GM18858 (cell line): ENCODE data around the gene SERPINE1.
"Not testable (repeated sequence)": the region's sequence is repeated elsewhere in the genome, so short reads cannot be mapped to it uniquely, and the experiment has no call there.

Experiments
- ATAC-seq: cut with Tn5 transposase; IDR thresholded peaks from one replicate; pipeline ENCODE4 v1.9.1; 2021; ENCODE audit not compliant: unreplicated experiment

The SERPINE1 gene

DNA sequence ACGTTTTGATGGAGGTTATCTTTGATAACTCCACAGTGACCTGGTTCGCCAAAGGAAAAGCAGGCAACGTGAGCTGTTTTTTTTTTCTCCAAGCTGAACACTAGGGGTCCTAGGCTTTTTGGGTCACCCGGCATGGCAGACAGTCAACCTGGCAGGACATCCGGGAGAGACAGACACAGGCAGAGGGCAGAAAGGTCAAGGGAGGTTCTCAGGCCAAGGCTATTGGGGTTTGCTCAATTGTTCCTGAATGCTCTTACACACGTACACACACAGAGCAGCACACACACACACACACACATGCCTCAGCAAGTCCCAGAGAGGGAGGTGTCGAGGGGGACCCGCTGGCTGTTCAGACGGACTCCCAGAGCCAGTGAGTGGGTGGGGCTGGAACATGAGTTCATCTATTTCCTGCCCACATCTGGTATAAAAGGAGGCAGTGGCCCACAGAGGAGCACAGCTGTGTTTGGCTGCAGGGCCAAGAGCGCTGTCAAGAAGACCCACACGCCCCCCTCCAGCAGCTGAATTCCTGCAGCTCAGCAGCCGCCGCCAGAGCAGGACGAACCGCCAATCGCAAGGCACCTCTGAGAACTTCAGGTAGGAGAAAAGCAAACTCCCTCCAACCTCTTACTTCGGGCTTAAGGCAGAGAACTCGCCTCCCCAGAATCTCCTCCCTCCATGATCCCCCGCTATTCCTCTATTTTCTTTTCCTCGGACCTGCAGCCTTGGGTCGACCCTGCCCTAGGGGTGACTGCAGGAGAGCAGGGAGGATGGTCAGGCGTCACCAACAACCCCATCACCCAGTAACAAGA, at the start of gene SERPINE1:
Gene SERPINE1 (plus strand): TSS at position 454 of the 809 bp plus-strand sequence. CDS start 1,290 bp downstream, outside the sequence.
- ATAC-seq, result no peak

DNA sequence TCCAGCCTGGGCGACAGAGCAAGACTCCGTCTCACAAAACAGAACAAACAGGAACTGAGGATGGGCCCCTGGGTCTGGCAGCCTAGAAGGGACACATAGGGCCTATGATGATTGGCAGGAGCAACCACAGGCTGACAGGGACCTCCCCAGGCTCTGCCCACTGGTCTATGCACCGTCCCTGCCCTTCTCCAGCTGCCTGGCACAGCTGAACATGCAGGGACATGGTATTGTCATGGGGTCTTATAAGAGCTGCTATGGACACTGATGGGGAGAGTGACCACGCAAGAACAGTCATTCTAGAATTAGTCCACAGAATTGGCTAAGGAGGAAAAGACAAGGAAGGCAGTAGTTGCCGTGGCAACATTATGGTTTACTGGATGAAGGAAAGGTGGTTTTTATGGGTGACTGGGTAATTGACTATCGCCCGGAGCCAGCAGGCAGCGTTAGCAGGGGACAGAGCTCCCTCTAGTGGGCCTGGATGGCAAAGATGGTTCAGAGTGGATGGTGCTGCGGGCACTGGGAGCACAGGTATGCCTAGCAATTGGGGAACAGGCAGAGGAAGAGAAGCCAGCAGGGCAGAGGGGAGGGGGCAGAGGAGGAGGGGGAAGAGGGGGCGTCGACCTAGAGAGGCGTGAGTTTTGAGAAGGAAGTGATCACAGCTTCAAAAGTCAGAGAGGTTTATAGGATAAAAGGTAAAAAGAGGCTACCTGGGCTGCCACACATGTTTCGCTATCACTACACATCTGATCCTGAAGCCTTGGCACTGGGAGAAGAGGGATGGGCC, 49.4 kb upstream of the SERPINE1 start:
- peak; percentile 82 for ATAC-seq

DNA sequence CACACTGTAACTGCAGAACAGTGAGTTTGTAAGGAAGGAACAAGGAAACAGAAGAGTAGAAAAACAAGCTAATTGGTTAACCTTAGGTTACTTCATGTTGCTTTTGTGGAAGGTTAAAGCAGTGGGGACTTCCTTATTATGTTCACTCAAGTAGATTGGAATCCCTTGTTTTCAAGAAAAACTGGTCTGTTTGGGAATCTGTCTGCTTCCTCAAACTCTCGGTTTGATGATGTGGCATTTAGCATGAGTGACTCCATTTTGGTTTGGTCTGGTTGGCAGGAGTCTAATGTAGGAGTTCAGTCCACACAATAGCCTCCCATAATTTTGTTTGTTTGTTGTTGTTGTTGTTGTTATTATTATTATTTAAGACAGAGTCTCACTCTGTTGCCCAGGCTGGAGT, 45.5 kb upstream of the SERPINE1 start:
- ATAC-seq, result no peak

DNA sequence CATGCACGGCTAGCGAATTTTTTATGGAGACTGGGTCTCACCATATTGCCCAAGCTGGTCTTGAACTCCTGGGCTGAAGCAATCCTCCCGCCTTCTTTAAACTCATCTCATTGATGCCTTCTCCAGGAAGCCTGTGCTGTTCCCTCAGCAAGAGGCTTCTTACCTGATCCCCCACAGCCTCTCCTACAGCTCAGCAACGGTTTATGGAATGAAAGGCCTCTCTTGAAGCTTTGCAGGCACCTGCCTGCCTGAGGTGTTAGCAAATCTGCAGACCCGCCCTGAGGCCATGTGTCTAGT, 42.1 kb upstream of the SERPINE1 start:
- no peak for ATAC-seq

DNA sequence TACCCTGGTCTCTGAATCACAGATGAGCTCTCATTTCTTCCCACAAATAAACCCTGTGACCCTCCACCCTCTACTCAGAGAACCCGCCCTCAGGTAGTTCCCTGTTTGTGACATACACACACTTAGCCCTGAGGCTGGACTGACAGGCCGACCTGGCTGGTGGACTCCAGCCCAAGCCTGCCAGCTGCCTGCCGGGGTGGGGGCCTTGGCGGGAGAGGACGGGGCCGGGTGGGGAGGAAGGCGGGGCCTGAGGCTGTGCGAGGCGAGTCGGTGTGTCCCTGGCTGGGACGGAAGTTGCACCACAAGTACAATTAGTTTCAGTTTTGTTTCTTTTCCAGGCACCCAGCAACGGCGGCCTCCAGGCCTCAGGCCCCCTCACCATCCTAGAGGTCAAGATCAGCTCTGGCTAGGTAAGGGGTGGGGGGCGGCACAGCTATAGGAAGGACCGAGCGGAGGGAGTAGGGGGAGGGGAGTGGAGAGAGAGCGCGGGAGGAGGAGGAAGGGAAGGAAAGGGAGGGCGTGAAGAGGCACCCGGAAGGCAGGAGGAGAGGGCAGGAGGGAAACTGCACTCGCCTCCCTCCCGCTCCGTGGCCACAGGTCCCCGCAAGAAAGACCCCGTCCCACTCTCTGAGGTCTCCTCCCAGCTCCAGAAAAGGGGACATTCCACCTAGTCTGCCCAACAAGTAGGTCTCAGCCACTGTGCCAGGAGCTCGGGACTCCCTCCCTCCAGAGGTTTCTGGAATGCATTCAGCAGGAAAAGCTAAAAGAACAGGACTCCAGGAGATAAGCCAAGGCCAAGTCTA, 41.5 kb upstream of the SERPINE1 start, which contains the start of gene TRIM56:
Gene TRIM56 (plus strand): TSS at position 320 of the 803 bp plus-strand sequence. CDS start 1,832 bp downstream, outside the sequence.
- peak; percentile 78 for ATAC-seq

DNA sequence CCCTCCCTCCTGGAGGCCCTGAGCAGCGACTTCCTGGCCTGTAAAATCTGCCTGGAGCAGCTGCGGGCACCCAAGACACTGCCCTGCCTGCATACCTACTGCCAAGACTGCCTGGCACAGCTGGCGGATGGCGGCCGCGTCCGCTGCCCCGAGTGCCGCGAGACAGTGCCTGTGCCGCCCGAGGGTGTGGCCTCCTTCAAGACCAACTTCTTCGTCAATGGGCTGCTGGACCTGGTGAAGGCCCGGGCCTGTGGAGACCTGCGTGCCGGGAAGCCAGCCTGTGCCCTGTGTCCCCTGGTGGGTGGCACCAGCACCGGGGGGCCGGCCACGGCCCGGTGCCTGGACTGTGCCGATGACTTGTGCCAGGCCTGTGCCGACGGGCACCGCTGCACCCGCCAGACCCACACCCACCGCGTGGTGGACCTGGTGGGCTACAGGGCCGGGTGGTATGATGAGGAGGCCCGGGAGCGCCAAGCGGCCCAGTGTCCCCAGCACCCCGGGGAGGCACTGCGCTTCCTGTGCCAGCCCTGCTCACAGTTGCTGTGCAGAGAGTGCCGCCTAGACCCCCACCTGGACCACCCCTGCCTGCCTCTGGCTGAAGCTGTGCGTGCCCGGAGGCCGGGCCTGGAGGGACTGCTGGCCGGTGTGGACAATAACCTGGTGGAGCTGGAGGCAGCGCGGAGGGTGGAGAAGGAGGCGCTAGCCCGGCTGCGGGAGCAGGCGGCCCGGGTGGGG, 39.4 kb upstream of the SERPINE1 start:
- no peak for ATAC-seq

DNA sequence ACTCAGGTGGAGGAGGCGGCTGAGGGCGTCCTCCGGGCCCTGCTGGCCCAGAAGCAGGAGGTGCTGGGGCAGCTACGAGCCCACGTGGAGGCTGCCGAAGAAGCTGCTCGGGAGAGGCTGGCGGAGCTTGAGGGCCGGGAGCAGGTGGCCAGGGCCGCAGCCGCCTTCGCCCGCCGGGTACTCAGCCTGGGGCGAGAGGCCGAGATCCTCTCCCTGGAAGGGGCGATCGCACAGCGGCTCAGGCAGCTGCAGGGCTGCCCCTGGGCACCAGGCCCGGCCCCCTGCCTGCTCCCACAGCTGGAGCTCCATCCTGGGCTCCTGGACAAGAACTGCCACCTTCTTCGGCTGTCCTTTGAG, 38.9 kb upstream of the SERPINE1 start:
- no peak for ATAC-seq

DNA sequence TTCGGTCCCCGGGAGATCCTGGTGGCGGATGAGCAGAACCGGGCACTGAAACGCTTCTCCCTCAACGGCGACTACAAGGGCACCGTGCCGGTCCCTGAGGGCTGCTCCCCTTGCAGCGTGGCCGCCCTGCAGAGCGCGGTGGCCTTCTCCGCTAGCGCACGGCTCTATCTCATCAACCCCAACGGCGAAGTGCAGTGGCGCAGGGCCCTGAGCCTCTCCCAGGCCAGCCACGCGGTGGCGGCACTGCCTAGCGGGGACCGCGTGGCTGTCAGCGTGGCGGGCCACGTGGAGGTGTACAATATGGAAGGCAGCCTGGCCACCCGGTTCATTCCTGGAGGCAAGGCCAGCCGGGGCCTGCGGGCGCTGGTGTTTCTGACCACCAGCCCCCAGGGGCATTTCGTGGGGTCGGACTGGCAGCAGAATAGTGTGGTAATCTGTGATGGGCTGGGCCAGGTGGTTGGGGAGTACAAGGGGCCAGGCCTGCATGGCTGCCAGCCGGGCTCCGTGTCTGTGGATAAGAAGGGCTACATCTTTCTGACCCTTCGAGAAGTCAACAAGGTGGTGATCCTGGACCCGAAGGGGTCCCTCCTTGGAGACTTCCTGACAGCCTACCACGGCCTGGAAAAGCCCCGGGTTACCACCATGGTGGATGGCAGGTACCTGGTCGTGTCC, 37.9 kb upstream of the SERPINE1 start:
- no peak for ATAC-seq

DNA sequence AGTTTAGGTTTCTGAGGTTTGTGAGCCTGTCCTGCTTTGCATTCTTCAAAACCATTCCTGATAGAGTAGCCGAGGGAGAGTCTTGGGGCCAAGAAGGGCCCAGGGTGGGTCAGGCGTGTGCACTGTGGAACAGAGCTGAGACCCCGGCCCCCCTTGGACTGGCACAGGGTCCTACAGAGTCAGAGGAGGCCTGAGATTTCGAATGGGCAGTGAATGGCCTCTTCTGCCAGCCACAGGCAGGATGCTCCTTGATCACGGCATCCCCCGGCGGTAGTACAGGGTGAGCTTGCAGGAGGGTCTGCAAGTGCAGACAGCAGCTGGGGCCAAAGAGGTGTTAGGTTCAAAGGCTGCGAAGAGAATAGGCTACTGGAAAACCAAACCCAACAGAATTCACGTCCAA, 37.0 kb upstream of the SERPINE1 start:
- ATAC-seq, result no peak

DNA sequence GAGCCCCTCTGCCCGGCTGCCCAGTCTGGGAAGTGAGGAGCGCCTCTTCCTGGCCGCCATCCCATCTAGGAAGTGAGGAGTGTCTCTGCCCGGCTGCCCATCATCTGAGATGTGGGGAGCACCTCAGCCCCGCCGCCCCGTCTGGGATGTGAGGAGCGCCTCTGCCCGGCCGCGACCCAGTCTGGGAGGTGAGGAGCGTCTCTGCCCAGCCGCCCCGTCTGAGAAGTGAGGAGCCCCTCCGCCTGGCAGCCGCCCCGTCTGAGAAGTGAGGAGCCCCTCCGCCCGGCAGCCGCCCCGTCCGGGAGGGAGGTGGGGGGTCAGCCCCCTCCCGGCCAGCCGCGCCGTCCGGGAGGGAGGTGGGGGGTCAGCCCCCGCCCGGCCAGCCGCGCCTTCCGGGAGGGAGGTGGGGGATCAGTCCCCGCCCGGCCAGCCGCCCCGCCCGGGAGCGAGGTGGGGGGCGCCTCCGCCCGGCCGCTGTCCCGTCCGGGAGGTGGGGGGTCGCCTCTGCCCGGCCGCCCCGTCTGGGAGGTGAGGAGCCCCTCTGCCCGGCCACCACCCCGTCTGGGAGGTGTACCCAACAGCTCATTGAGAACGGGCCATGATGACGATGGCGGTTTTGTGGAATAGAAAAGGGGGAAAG, 34.5 kb upstream of the SERPINE1 start:
- ATAC-seq, result not testable (repeated sequence)

DNA sequence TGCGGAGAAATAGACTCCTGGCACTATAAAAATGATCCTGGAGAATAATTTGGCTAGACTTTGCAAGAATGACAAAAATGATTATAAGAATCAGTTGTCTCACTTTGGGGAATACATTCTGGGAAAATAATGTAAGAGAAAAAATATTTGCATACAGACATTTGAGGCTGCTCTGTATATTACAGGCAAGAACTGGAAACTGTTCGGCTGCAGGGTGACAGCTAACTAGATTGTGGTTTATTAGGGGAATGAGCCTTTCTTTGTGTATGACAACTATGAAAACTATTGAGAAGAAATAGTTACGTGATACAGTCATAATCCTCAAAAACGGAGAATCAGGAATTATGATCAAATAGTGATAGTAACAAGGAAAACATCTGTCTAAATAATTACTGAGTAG, 33.0 kb upstream of the SERPINE1 start:
- ATAC-seq, result no peak

DNA sequence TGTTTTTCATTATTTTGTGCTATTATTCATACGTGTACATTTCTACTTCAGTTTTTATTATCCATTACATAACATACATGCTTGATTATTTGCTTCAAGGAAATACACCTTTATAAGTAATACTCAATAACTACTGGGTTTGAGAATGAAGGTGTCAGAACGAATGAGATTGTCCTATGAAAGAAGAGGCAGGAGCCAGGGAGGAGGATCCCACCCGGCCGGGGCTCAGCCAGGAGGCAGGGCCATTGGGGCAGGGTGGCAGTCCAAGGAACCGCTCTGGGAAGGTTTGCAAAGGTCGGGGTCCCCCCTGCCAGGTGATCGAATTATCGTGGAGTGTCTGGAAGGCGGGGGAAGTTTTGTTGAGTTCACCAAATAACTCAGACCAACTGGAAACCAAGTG, 32.5 kb upstream of the SERPINE1 start:
- no peak for ATAC-seq

DNA sequence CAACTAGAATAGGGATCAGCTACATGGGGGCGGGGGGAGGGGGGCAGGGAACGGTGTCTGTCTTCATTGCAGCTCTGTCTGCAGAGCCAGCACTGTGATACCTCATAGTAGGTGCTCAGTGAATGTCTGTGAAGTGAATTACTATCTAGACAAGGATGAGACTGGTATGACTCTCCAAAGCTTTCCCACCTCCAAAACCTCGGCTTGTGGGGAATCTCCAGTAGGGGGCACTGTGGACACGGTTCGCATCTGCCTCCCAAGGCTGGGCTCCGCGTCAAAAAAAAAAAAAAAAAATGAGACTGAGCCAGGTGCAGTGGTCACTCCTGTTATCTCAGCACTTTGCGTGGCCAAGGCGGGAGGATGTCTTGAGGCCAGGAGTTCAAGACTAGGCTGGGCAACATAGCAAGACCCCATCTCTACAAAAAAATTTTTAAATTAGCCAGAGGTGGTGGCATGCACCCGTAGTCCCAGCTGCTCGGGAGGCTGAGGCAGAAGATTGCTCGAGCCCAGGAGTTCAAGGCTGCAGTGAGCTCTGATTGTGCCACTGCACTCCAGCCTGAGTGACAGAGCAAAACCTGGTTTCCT, 32.0 kb upstream of the SERPINE1 start:
- no peak for ATAC-seq

DNA sequence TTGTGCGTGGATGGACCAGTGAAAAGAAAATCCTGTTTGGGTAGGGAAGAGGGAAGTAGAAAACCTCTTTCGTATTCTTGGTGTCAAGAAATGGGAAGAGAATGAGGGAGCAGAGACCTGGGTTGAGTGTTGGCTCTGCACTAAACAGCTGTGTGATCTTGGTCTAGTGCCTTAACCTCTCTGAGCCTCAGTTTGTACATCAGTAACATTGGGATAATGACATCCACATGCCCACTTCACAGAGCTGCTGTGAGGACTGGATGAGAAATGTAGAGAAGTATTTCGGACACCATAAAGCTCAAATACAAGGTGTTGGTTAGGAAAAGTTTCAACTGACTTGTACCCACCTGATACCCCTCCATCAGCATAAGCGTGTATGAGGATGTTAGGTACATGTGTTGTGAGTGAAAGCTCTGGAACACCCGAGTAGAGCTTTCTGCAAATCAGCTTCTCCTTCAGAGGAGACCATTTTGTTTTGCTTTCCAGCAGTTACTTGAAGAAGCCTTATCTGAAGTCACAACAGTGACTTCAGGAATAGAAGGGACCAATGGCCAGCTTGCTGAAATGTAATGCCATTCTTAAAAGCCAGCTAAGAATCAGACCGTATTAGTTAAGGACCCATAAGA, 30.5 kb upstream of the SERPINE1 start:
- ATAC-seq, result no peak

DNA sequence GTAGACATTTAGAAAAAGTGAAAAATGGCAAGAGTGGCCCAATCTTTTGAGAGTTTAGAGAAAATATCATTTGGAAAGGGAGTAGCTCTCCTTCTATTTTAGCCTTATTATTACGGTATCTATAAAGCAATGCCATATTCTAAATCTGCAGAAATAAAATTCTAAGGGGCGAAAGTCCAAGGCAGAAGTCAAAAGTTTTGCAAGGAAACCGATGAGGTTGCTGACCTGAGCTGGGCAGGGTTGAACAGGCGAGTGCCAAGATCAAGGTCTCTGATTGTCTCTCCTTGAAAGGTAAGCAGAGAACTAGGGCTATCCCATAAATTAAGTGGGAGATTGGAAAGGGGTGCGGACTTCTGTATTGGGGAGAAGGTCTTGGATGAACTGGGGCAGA, 30.0 kb upstream of the SERPINE1 start:
- no peak for ATAC-seq

DNA sequence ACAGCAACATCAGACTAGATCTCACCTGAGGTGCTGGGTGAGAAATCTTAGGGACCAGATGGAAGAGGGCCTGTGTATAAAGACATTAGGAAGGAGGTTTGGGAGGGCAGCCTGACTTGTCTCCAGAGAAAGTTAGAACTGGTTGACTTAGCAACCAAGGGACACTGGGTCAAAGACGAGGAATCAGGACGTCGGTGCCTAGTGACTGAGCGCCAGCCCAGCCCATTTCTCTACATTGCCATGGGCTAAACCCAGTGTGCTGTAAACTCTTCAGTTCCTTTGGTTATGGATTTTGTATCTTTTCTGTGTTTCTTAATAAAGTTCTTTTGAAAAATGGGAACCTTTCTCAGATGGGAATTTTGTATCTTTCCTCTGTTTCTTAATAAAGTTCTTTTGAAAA, 29.3 kb upstream of the SERPINE1 start:
- ATAC-seq, result no peak

DNA sequence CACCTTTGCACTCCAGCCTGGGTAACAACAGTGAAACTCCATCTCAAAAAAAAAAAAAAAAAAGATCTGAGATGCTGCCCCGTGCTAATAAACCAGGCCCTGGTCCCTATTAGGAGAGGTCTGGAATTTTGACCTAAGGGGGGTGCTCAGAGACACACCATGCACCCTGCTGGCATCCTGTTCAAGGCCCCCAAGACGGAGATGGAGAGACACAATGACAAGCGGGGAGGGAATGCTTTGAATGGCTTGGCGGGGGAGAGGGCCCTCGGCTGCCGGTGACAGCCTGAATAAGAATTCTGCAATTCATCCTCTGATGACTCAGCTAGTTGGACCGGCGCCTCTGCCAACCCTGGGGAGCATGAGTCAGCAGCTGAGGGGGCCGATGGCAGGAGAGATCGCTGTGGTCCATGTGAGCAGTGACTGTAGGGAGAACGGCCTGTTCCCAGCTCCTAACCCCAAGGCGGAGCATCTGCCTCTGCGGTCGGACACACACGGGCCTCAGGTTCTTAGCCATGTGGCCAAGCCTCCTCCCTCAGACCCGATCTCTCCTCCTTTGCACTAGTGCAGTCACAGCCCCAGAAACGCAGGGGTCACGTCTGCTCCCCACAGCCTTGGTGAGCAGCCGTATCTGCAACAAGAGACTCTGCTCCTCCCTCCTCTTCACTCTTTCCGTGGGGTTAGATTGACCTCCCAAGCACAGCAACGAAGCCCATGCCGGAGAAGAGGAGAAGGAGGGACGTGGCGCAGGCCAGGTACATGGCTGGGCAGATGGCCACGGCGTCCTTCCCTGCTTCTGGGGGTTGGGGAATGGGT, 26.7 kb upstream of the SERPINE1 start:
- no peak for ATAC-seq
